GM11168 (cell line): ENCODE measurements around the gene MITF.

Experiments used
- in situ Hi-C: fragments of 300-500 bp; cut with MboI; formaldehyde crosslinking; loops from one replicate; pipeline ENCODE4 v1.12.0; 2022; ENCODE audit warnings: low sequenced_read_pairs; ENCODE audit not compliant: unreplicated experiment

The MITF gene

GRCh38 chr3:69999140-70000027 is 260.1 kb downstream of the MITF start, which contains the start of gene SAMMSON:
Gene SAMMSON (plus strand): TSS chr3:69999733.
- in situ Hi-C loops, result no loop called here

DNA sequence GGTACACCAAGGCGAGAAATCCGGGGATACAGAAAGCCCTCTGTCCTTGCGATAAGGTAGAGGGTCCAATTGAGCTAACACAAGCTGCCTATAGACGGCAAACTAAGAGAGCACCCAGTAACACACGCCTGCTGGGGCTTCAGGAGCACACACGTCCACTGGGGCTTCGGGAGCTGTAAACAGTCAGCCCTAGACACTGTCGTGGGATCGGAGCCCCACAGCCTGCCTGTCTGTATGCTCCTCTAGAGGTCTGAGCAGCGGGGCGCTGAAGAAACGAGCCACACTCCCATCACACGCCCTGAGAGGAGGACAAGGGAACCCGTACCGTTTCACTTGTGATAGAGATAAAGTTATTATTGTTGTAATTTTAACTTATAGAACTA is 260.8 kb downstream of the MITF start:
- in situ Hi-C loops, result no loop called here

DNA sequence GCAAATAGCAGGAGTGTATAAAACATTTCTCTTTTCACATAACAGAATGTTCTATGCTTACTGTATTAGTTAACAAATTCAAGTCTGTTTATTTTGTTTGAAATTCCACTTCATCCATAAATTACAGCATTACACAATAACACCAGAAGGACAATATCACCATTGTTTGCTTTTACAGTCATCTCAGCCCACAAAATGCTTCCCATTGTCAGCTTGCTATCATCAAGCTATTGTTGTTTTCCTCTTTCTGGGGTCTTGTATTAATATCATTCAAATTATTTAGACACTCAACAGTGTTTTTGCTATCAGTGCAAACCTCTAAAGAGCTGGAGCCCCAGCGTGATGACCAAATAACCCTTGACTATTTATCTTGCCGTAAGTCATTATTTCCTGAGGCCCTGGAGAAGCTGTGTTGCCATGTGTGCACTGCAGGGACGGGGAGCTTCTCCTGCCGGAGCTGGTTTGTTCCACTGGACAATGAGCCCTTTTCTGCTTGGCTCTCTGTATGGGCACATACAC is 261.4 kb downstream of the MITF start:
- in situ Hi-C loops, result no loop called here

- in situ Hi-C loops, result no loop called here
These were observed 263.9 kb downstream of the MITF start for GRCh38 chr3:70003119-70003518.

DNA sequence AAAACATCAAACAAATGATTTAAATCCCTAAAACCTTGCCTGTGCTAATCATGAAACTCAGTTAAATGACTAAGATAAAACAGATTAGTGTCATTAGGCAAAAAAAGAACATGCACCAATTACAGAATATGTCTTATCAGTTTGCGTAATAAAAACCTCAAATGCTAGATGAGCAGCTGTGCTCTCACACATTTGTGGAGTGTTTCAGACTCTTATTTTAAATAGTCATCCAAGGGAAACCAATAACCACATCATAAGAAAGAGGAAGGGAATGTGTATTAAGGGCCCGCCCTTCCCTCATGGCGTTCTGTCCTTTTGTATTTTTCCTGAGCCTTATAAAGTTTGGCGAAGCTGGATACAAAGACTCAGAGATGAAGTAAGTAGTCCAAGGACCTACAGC is 266.8 kb downstream of the MITF start:
- in situ Hi-C loops, result no loop called here

GRCh38 chr3:70010346-70010745 is 271.1 kb downstream of the MITF start:
- in situ Hi-C loops, result no loop called here

GRCh38 chr3:70011582-70011981 is 272.3 kb downstream of the MITF start:
- in situ Hi-C loops, result no loop called here
